Neuronal stem cell (in vitro differentiated cells): ENCODE results near the gene ALKBH5.
A peak's percentile ranks its signal among the peaks of the same experiment; 100 is the strongest.

Experiments
- DNase-seq: peaks from one replicate; pipeline ENCODE4 v3.0.0-alpha.2; 2013; ENCODE audit warnings: low spot score
- H2AFZ ChIP-seq: one replicate; pipeline ENCODE4 v1.6.1; 2013; ENCODE audit warnings: mild to moderate bottlenecking, low read length, inconsistent platforms
- H2AK5ac ChIP-seq: 2 replicates; pipeline ENCODE4 v1.6.1; 2013; ENCODE audit warnings: low read depth, mild to moderate bottlenecking, inconsistent platforms, low read length, moderate library complexity, mixed read lengths
- H2BK120ac ChIP-seq: 2 replicates; pipeline ENCODE4 v1.6.1; 2013; ENCODE audit warnings: low read depth, mild to moderate bottlenecking, inconsistent platforms, low read length, moderate library complexity, mixed read lengths
- H2BK12ac ChIP-seq: one replicate; pipeline ENCODE4 v1.6.1; 2013; ENCODE audit warnings: low read length, inconsistent platforms
- H2BK15ac ChIP-seq: 2 replicates; pipeline ENCODE4 v1.6.1; 2013; ENCODE audit warnings: mild to moderate bottlenecking, low read length, inconsistent platforms, mixed read lengths
- H2BK5ac ChIP-seq: one replicate; pipeline ENCODE4 v1.6.1; 2013; ENCODE audit warnings: inconsistent platforms, mild to moderate bottlenecking, low read length, moderate library complexity
- H3K14ac ChIP-seq: one replicate; pipeline ENCODE4 v1.6.1; 2013; ENCODE audit warnings: low read length, inconsistent platforms
- H3K18ac ChIP-seq: 2 replicates; pipeline ENCODE4 v1.6.1; 2013; ENCODE audit warnings: low read length, inconsistent platforms
- H3K23ac ChIP-seq: 2 replicates; pipeline ENCODE4 v1.6.1; 2013; ENCODE audit warnings: low read depth, mild to moderate bottlenecking, mixed read lengths, low read length, inconsistent platforms; ENCODE audit not compliant: poor library complexity
- H3K27ac ChIP-seq: replicated peaks from 3 replicates; pipeline ENCODE4 v1.5.1; 2013; ENCODE audit warnings: low read length, inconsistent platforms
- H3K27me3 ChIP-seq, 3 experiments: 2 replicates each; pipeline ENCODE4 v1.6.1; 2013; ENCODE audit warnings: low read length in 3 of 3, mild to moderate bottlenecking in 2 of 3, inconsistent platforms in 1 of 3, low read depth in 1 of 3, mixed read lengths in 1 of 3, moderate library complexity in 1 of 3; ENCODE audit not compliant: control insufficient read depth in 3 of 3, insufficient read depth in 3 of 3
- H3K36me3 ChIP-seq, 2 donors: replicated peaks in 1 of 2; 2 replicates each; pipeline ENCODE4 v1.6.1; 2013; ENCODE audit warnings: low read length in 2 of 2; ENCODE audit not compliant: control insufficient read depth in 2 of 2, insufficient read depth in 2 of 2
- H3K4ac ChIP-seq: 2 replicates; pipeline ENCODE4 v1.6.1; 2013; ENCODE audit warnings: inconsistent platforms, mild to moderate bottlenecking, low read length, moderate library complexity
- H3K4me1 ChIP-seq, 2 donors: 1 replicate in 1 of 2; 2 replicates in 1 of 2; pipeline ENCODE4 v1.6.1; 2013; ENCODE audit warnings: low read length in 2 of 2, low read depth in 1 of 2; ENCODE audit not compliant: control insufficient read depth in 2 of 2, insufficient read depth in 1 of 2
- H3K4me2 ChIP-seq: one replicate; pipeline ENCODE4 v1.6.1; 2013; ENCODE audit warnings: mild to moderate bottlenecking, low read length, inconsistent platforms; ENCODE audit not compliant: insufficient read depth, poor library complexity, severe bottlenecking
- H3K4me3 ChIP-seq, 2 donors: 2 replicates each; pipeline ENCODE4 v1.5.1; 2013; ENCODE audit warnings: low read length in 2 of 2, mild to moderate bottlenecking in 2 of 2, inconsistent platforms in 1 of 2, moderate library complexity in 1 of 2
- H3K79me1 ChIP-seq: one replicate; pipeline ENCODE4 v1.6.1; 2013; ENCODE audit warnings: low read depth, mild to moderate bottlenecking, inconsistent platforms, low read length, moderate library complexity
- H3K9ac ChIP-seq: one replicate; pipeline ENCODE4 v1.6.1; 2013; ENCODE audit warnings: mild to moderate bottlenecking, low read depth, low read length, inconsistent platforms; ENCODE audit not compliant: poor library complexity
- H3K9me3 ChIP-seq, 2 donors: replicated peaks in 1 of 2; 2 replicates each; pipeline versions ENCODE3 to v1.6.1; 2013; ENCODE audit warnings: low read length in 2 of 2, mild to moderate bottlenecking in 2 of 2, inconsistent platforms in 1 of 2, low read depth in 1 of 2, mixed read lengths in 1 of 2, moderate library complexity in 1 of 2; ENCODE audit not compliant: control insufficient read depth in 2 of 2, insufficient read depth in 1 of 2
- H4K8ac ChIP-seq: one replicate; pipeline ENCODE4 v1.6.1; 2013; ENCODE audit warnings: low read depth, mild to moderate bottlenecking, inconsistent platforms, low read length, moderate library complexity
- H4K91ac ChIP-seq: one replicate; pipeline ENCODE4 v1.6.1; 2013; ENCODE audit warnings: low read length, low read depth, mild to moderate bottlenecking, inconsistent platforms; ENCODE audit not compliant: poor library complexity
- WGBS, 2 donors: extraction: QIAGEN DNeasy Blood & Tissue Kit; methylation state at CpG; one replicate each; pipeline ENCODE4 v1.1.7; 2013; ENCODE audit warnings: missing lambda C conversion rate in 2 of 2, mixed read lengths in 1 of 2; ENCODE audit not compliant: insufficient read length in 2 of 2, insufficient replicate concordance in 1 of 2; ENCODE audit errors: extremely low coverage in 2 of 2; 5-methylcytosine and 5-hydroxymethylcytosine counted together

ALKBH5 gene

GRCh38 chr17:18250259-18250658, 66.6 kb downstream of the ALKBH5 start:
- H3K4me3 ChIP-seq, result no peak overlapping the region
- no peak overlapping the region for H2AFZ ChIP-seq
- H3K18ac ChIP-seq, result no peak overlapping the region
- DNase-seq, result no peak
- no peak overlapping the region for H3K23ac ChIP-seq
- H3K4me2 ChIP-seq, result no peak overlapping the region
- H3K9ac ChIP-seq, result peak overlapping the region; percentile 15
- H3K4me1 ChIP-seq, result peaks cover 0 to 9% of the 10 kb centered on the region in 2 donors
- no peaks in the 10 kb centered on the region for H3K9me3 ChIP-seq
- H3K36me3 ChIP-seq, result peaks cover 74 to 92% of the 10 kb centered on the region in 2 donors
- no peak overlapping the region for H3K27ac ChIP-seq
- peaks cover 6% of the 10 kb centered on the region for H3K79me1 ChIP-seq
- no peak overlapping the region for H2BK12ac ChIP-seq
- H3K27me3 ChIP-seq, result no peaks in the 10 kb centered on the region
- H2BK120ac ChIP-seq, result no peak overlapping the region
- H4K8ac ChIP-seq, result no peak overlapping the region
- H2AK5ac ChIP-seq, result no peak overlapping the region
- H3K14ac ChIP-seq, result no peak overlapping the region
- H2BK5ac ChIP-seq, result no peak overlapping the region
- H2BK15ac ChIP-seq, result no peak overlapping the region
- H3K4ac ChIP-seq, result no peak overlapping the region
- WGBS, 2 donors, result no CpG with 5 or more reads among the region's 9 CpGs
- H4K91ac ChIP-seq, result no peak overlapping the region

DNA sequence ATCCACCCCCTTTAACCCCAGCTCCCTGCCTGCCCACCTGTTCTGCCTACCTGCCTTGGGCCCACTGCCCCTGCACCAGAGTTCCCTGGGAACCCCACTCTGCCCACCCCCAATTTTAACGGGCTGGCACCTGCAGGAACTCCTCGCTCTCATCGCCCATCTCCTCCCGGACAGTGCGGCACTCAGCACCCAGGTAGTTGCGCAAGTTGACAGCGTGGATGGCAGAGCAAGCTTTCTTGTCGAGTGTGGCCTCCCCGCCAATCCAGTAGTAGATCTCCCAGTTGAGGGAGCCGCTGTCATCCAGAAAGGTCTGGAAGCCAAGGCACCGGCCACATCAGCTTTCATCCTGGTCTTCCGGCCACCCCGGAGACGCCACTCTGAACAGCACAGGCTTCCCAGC, 67.1 kb downstream of the ALKBH5 start:
- peaks cover 0 to 9% of the 10 kb centered on the region in 2 donors for H3K4me1 ChIP-seq
- H3K4ac ChIP-seq, result no peak overlapping the region
- DNase-seq, result no peak
- H3K36me3 ChIP-seq, result peaks cover 74 to 92% of the 10 kb centered on the region in 2 donors
- H3K27ac ChIP-seq, result no peak overlapping the region
- no peak overlapping the region for H2AFZ ChIP-seq
- H3K4me3 ChIP-seq, result no peak overlapping the region
- H3K4me2 ChIP-seq, result no peak overlapping the region
- H2BK12ac ChIP-seq, result no peak overlapping the region
- H3K79me1 ChIP-seq, result peaks cover 8% of the 10 kb centered on the region
- peak overlapping the region; percentile 14 for H3K23ac ChIP-seq
- H2AK5ac ChIP-seq, result no peak overlapping the region
- H2BK15ac ChIP-seq, result no peak overlapping the region
- H3K9ac ChIP-seq, result no peak overlapping the region
- H3K14ac ChIP-seq, result no peak overlapping the region
- WGBS, 2 donors, result no CpG with 5 or more reads among the region's 14 CpGs
- no peaks in the 10 kb centered on the region for H3K9me3 ChIP-seq
- H4K8ac ChIP-seq, result no peak overlapping the region
- H4K91ac ChIP-seq, result no peak overlapping the region
- no peak overlapping the region for H2BK120ac ChIP-seq
- no peaks in the 10 kb centered on the region for H3K27me3 ChIP-seq
- no peak overlapping the region for H3K18ac ChIP-seq
- peak overlapping the region; percentile 35 for H2BK5ac ChIP-seq

- no peak overlapping the region for H2AK5ac ChIP-seq
- peaks cover 0 to 9% of the 10 kb centered on the region in 2 donors for H3K4me1 ChIP-seq
- H3K23ac ChIP-seq, result no peak overlapping the region
- H4K8ac ChIP-seq, result no peak overlapping the region
- H4K91ac ChIP-seq, result no peak overlapping the region
- H3K9me3 ChIP-seq, result no peaks in the 10 kb centered on the region
- H3K4ac ChIP-seq, result no peak overlapping the region
- no peak overlapping the region for H3K4me2 ChIP-seq
- no peak overlapping the region for H3K18ac ChIP-seq
- no peak overlapping the region for H3K9ac ChIP-seq
- no peak overlapping the region for H3K14ac ChIP-seq
- WGBS, 2 donors, result no CpG with 5 or more reads among the region's 15 CpGs
- no peak overlapping the region for H2BK12ac ChIP-seq
- no peaks in the 10 kb centered on the region for H3K27me3 ChIP-seq
- H3K79me1 ChIP-seq, result peaks cover 9% of the 10 kb centered on the region
- no peak overlapping the region for H2AFZ ChIP-seq
- no peak overlapping the region for H2BK15ac ChIP-seq
- H3K27ac ChIP-seq, result no peak overlapping the region
- DNase-seq, result no peak
- H2BK120ac ChIP-seq, result no peak overlapping the region
- H3K36me3 ChIP-seq, result peaks cover 72 to 92% of the 10 kb centered on the region in 2 donors
- H3K4me3 ChIP-seq, result no peak overlapping the region
- peak overlapping the region; percentile 35 for H2BK5ac ChIP-seq
These were observed 67.6 kb downstream of the ALKBH5 start for GRCh38 chr17:18251204-18251603.

- Histone ChIP-seq H3K79me1 (peaks cover 16% of the 10 kb centered on the region), H3K4ac (no peak overlapping the region), H2BK5ac (no peak overlapping the region), H3K4me2 (no peak overlapping the region), H2AK5ac (no peak overlapping the region), H3K4me3 (no peak overlapping the region), H2AFZ (no peak overlapping the region), H2BK120ac (no peak overlapping the region), H3K36me3 (peaks cover 71 to 91% of the 10 kb centered on the region in 2 donors), H3K18ac (no peak overlapping the region), H4K91ac (peak overlapping the region; percentile 25), H3K27ac (no peak overlapping the region), H3K27me3 (no peaks in the 10 kb centered on the region), H3K9me3 (no peaks in the 10 kb centered on the region), H3K4me1 (peaks cover 0 to 6% of the 10 kb centered on the region in 2 donors), H3K14ac (no peak overlapping the region), H3K23ac (no peak overlapping the region), H2BK12ac (no peak overlapping the region), H4K8ac (no peak overlapping the region), H2BK15ac (no peak overlapping the region), H3K9ac (no peak overlapping the region)
- WGBS, 2 donors, result no CpG with 5 or more reads among the region's 5 CpGs
- DNase-seq, result no peak
These were observed 68.5 kb downstream of the ALKBH5 start for GRCh38 chr17:18252160-18252559.
